OCI-LY7 (cell line): ENCODE data around the gene BCAT1.

Experiments used
- EZH2phosphoT487 ChIP-seq: fragments of 200-600 bp; sonication (generic); IDR thresholded peaks from 2 replicates; pipeline ENCODE4 v1.6.1; 2018; ENCODE audit warnings: low read depth, borderline replicate concordance, mild to moderate bottlenecking, mixed run types, antibody characterized with exemption, low read length, moderate library complexity, mixed read lengths
- TF ChIP-seq, protein P1 (sequence below): fragments of 200-600 bp; sonication (generic); conservative IDR thresholded peaks from 2 replicates; pipeline ENCODE4 v1.5.1; 2014; ENCODE audit warnings: mild to moderate bottlenecking, antibody characterized with exemption, low read length, moderate library complexity, mixed read lengths

DNA sequence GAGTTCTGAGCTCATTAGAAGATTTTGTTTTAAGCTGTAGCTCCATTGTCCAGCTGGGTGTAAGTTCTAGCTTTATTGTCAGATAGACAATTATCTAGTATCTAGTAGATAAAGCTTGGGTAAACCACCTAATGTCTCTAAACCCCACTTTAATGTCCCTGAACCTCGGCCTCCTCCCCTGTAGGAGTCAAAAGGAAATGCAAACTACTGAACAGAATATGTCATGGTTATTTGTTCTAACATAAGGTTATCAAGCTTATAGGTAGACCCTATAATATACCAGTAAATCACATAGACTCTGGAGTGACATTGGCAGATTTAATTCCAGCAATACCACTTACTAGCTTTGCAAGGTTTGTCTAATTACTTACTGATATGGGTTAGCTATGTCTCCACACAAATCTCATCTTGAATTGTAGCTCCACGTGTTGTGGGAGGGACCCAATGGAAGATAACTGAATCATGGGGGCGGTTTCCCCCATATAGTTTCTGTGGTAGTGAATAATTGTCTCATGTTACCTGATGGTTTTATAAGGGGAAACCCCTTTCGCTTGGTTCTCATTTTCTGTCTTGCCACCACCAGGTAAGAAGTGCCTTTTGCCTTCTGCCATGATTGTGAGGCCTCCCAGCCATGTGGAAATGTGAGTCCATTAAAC is 29.4 kb downstream of the BCAT1 start:
- TF ChIP-seq, protein P1, sequence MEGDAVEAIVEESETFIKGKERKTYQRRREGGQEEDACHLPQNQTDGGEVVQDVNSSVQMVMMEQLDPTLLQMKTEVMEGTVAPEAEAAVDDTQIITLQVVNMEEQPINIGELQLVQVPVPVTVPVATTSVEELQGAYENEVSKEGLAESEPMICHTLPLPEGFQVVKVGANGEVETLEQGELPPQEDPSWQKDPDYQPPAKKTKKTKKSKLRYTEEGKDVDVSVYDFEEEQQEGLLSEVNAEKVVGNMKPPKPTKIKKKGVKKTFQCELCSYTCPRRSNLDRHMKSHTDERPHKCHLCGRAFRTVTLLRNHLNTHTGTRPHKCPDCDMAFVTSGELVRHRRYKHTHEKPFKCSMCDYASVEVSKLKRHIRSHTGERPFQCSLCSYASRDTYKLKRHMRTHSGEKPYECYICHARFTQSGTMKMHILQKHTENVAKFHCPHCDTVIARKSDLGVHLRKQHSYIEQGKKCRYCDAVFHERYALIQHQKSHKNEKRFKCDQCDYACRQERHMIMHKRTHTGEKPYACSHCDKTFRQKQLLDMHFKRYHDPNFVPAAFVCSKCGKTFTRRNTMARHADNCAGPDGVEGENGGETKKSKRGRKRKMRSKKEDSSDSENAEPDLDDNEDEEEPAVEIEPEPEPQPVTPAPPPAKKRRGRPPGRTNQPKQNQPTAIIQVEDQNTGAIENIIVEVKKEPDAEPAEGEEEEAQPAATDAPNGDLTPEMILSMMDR: no peak
- no peak for TF ChIP-seq EZH2phosphoT487
